ENCODE results near the gene CXCL14.

The CXCL14 gene

GRCh38 chr5:135592312-135593045 lies 13.7 kb upstream of the CXCL14 start:
- H3K4me3 ChIP-seq (ENCODE audit: low read depth in 1 of 2, low read length in 1 of 2), result no peak overlapping the region
- no peak overlapping the region for H3K27ac ChIP-seq
- H3K27me3 ChIP-seq, result peaks cover 14% of the 10 kb centered on the region

GRCh38 chr5:135591277-135591676 lies 12.5 kb upstream of the CXCL14 start:
- no peaks in the 10 kb centered on the region for H3K9me3 ChIP-seq
- H3K27ac ChIP-seq, result no peak overlapping the region
- no peaks in the 10 kb centered on the region for H3K36me3 ChIP-seq
- TF ChIP-seq CTCF (IDR thresholded peaks at IDR 0.05), result no peak
- no peak overlapping the region for H3K4me3 ChIP-seq (ENCODE audit: low read depth in 1 of 2, low read length in 1 of 2)
- peaks cover 19% of the 10 kb centered on the region for H3K27me3 ChIP-seq
- H3K4me1 ChIP-seq (ENCODE audit: control insufficient read depth in 1 of 2, insufficient read depth in 1 of 2, low read depth in 1 of 2, low read length in 1 of 2), result no peaks in the 10 kb centered on the region

More at GRCh38 chr5:135592312-135593045, 13.7 kb upstream of the CXCL14 start:
- no peak for TF ChIP-seq CTCF (IDR thresholded peaks at IDR 0.05)
- H3K9me3 ChIP-seq, result no peaks in the 10 kb centered on the region
- H3K4me1 ChIP-seq (ENCODE audit: control insufficient read depth in 1 of 2, insufficient read depth in 1 of 2, low read depth in 1 of 2, low read length in 1 of 2), result no peaks in the 10 kb centered on the region
- H3K36me3 ChIP-seq, result no peaks in the 10 kb centered on the region

GRCh38 chr5:135589152-135589551 lies 10.4 kb upstream of the CXCL14 start:
- Histone ChIP-seq H3K4me1 (ENCODE audit: control insufficient read depth in 1 of 2, insufficient read depth in 1 of 2, low read depth in 1 of 2, low read length in 1 of 2) (no peaks in the 10 kb centered on the region), H3K27me3 (peaks cover 20% of the 10 kb centered on the region), H3K4me3 (ENCODE audit: low read depth in 1 of 2, low read length in 1 of 2) (no peak overlapping the region), H3K27ac (no peak overlapping the region), H3K9me3 (no peaks in the 10 kb centered on the region), H3K36me3 (no peaks in the 10 kb centered on the region)
- TF ChIP-seq CTCF (IDR thresholded peaks at IDR 0.05), result no peak

- no peaks in the 10 kb centered on the region for H3K9me3 ChIP-seq
- TF ChIP-seq CTCF (IDR thresholded peaks at IDR 0.05), result no peak
Observed at GRCh38 chr5:135587721-135588663, 9.2 kb upstream of the CXCL14 start.

GRCh38 chr5:135584918-135585317 lies 6.1 kb upstream of the CXCL14 start:
- H3K9me3 ChIP-seq, result no peaks in the 10 kb centered on the region
- H3K27ac ChIP-seq, result no peak overlapping the region
- no peaks in the 10 kb centered on the region for H3K4me1 ChIP-seq (ENCODE audit: control insufficient read depth in 1 of 2, insufficient read depth in 1 of 2, low read depth in 1 of 2, low read length in 1 of 2)
- peaks cover 52% of the 10 kb centered on the region for H3K27me3 ChIP-seq
- no peaks in the 10 kb centered on the region for H3K36me3 ChIP-seq
- no peak for TF ChIP-seq CTCF (IDR thresholded peaks at IDR 0.05)
- no peak overlapping the region for H3K4me3 ChIP-seq (ENCODE audit: low read depth in 1 of 2, low read length in 1 of 2)

More at GRCh38 chr5:135587721-135588663, 9.2 kb upstream of the CXCL14 start:
- Histone ChIP-seq H3K36me3 (no peaks in the 10 kb centered on the region), H3K4me1 (ENCODE audit: control insufficient read depth in 1 of 2, insufficient read depth in 1 of 2, low read depth in 1 of 2, low read length in 1 of 2) (no peaks in the 10 kb centered on the region), H3K27ac (no peak overlapping the region), H3K27me3 (peaks cover 23% of the 10 kb centered on the region), H3K4me3 (ENCODE audit: low read depth in 1 of 2, low read length in 1 of 2) (no peak overlapping the region)

Data from neutrophil (primary cell).